Measurements from ENCODE around the gene PRR7.
"Not testable (repeated sequence)": the region's sequence is repeated elsewhere in the genome, so short reads cannot be mapped to it uniquely, and the experiment has no call there.

Gene PRR7

GRCh38 chr5:177484902-177485549, 38.4 kb downstream of the PRR7 start:
- Histone ChIP-seq H3K4me1 (ENCODE audit: insufficient read depth, low read length) (no peaks in the 10 kb centered on the region), H3K36me3 (ENCODE audit: insufficient read depth, low read length) (peaks cover 17% of the 10 kb centered on the region), H3K9ac (ENCODE audit: low read depth, low read length) (no peak overlapping the region), H3K9me3 (ENCODE audit: control insufficient read depth, insufficient read depth, low read length) (no peaks in the 10 kb centered on the region)

GRCh38 chr5:177485753-177486152, 39.1 kb downstream of the PRR7 start:
- not testable (repeated sequence) for H3K9ac ChIP-seq (ENCODE audit: low read depth, low read length); H3K4me1 ChIP-seq (ENCODE audit: insufficient read depth, low read length); H3K9me3 ChIP-seq (ENCODE audit: control insufficient read depth, insufficient read depth, low read length)
- H3K36me3 ChIP-seq (ENCODE audit: insufficient read depth, low read length), result peaks cover 20% of the 10 kb centered on the region

GRCh38 chr5:177486256-177486655, 39.6 kb downstream of the PRR7 start:
- peaks cover 21% of the 10 kb centered on the region for H3K36me3 ChIP-seq (ENCODE audit: insufficient read depth, low read length)

GRCh38 chr5:177487144-177487543, 40.5 kb downstream of the PRR7 start:
- H3K9ac ChIP-seq (ENCODE audit: low read depth, low read length), result no peak overlapping the region
- H3K36me3 ChIP-seq (ENCODE audit: insufficient read depth, low read length), result peaks cover 21% of the 10 kb centered on the region
- H3K4me1 ChIP-seq (ENCODE audit: insufficient read depth, low read length), result no peaks in the 10 kb centered on the region; the same call in 1 of the 2 replicates
- no peaks in the 10 kb centered on the region for H3K9me3 ChIP-seq (ENCODE audit: control insufficient read depth, insufficient read depth, low read length)

More at GRCh38 chr5:177486256-177486655, 39.6 kb downstream of the PRR7 start:
- H3K9me3 ChIP-seq (ENCODE audit: control insufficient read depth, insufficient read depth, low read length), result no peaks in the 10 kb centered on the region
- no peak overlapping the region for H3K9ac ChIP-seq (ENCODE audit: low read depth, low read length)
- H3K4me1 ChIP-seq (ENCODE audit: insufficient read depth, low read length), result no peaks in the 10 kb centered on the region; the same call in 1 of the 2 replicates

GRCh38 chr5:177487975-177488374, 41.4 kb downstream of the PRR7 start:
- H3K4me1 ChIP-seq (ENCODE audit: insufficient read depth, low read length), result no peaks in the 10 kb centered on the region; the same call in 1 of the 2 replicates

GRCh38 chr5:177489119-177489716, 42.6 kb downstream of the PRR7 start:
- Histone ChIP-seq H3K36me3 (ENCODE audit: insufficient read depth, low read length) (peaks cover 31% of the 10 kb centered on the region), H3K9ac (ENCODE audit: low read depth, low read length) (no peak overlapping the region), H3K4me1 (ENCODE audit: insufficient read depth, low read length) (peaks cover 6% of the 10 kb centered on the region), H3K9me3 (ENCODE audit: control insufficient read depth, insufficient read depth, low read length) (no peaks in the 10 kb centered on the region)

More at GRCh38 chr5:177487975-177488374, 41.4 kb downstream of the PRR7 start:
- Histone ChIP-seq H3K9ac (ENCODE audit: low read depth, low read length) (no peak overlapping the region), H3K9me3 (ENCODE audit: control insufficient read depth, insufficient read depth, low read length) (no peaks in the 10 kb centered on the region), H3K36me3 (ENCODE audit: insufficient read depth, low read length) (peaks cover 29% of the 10 kb centered on the region)

GRCh38 chr5:177490311-177490991, 43.8 kb downstream of the PRR7 start:
- H3K9ac ChIP-seq (ENCODE audit: low read depth, low read length), result no peak overlapping the region
- no peaks in the 10 kb centered on the region for H3K9me3 ChIP-seq (ENCODE audit: control insufficient read depth, insufficient read depth, low read length)
- H3K36me3 ChIP-seq (ENCODE audit: insufficient read depth, low read length), result peaks cover 31% of the 10 kb centered on the region
- peaks cover 13% of the 10 kb centered on the region for H3K4me1 ChIP-seq (ENCODE audit: insufficient read depth, low read length)

GRCh38 chr5:177490992-177491391, 44.4 kb downstream of the PRR7 start:
- Histone ChIP-seq H3K9ac (ENCODE audit: low read depth, low read length) (no peak overlapping the region), H3K9me3 (ENCODE audit: control insufficient read depth, insufficient read depth, low read length) (no peaks in the 10 kb centered on the region), H3K4me1 (ENCODE audit: insufficient read depth, low read length) (peaks cover 19% of the 10 kb centered on the region), H3K36me3 (ENCODE audit: insufficient read depth, low read length) (peaks cover 31% of the 10 kb centered on the region)

- H3K4me1 ChIP-seq (ENCODE audit: insufficient read depth, low read length), result peaks cover 19% of the 10 kb centered on the region
- no peaks in the 10 kb centered on the region for H3K9me3 ChIP-seq (ENCODE audit: control insufficient read depth, insufficient read depth, low read length)
- H3K9ac ChIP-seq (ENCODE audit: low read depth, low read length), result no peak overlapping the region
- H3K36me3 ChIP-seq (ENCODE audit: insufficient read depth, low read length), result peaks cover 31% of the 10 kb centered on the region
Observed at GRCh38 chr5:177491429-177491945, 44.9 kb downstream of the PRR7 start.

- peaks cover 19% of the 10 kb centered on the region for H3K4me1 ChIP-seq (ENCODE audit: insufficient read depth, low read length)
- H3K9me3 ChIP-seq (ENCODE audit: control insufficient read depth, insufficient read depth, low read length), result no peaks in the 10 kb centered on the region
- H3K9ac ChIP-seq (ENCODE audit: low read depth, low read length), result no peak overlapping the region
- peaks cover 29% of the 10 kb centered on the region for H3K36me3 ChIP-seq (ENCODE audit: insufficient read depth, low read length)
Observed at GRCh38 chr5:177491983-177492746, 45.6 kb downstream of the PRR7 start.

GRCh38 chr5:177492841-177493240, 46.2 kb downstream of the PRR7 start:
- Histone ChIP-seq H3K9ac (ENCODE audit: low read depth, low read length) (no peak overlapping the region), H3K9me3 (ENCODE audit: control insufficient read depth, insufficient read depth, low read length) (no peaks in the 10 kb centered on the region), H3K36me3 (ENCODE audit: insufficient read depth, low read length) (peaks cover 22% of the 10 kb centered on the region), H3K4me1 (ENCODE audit: insufficient read depth, low read length) (peaks cover 19% of the 10 kb centered on the region)

- no peak overlapping the region for H3K9ac ChIP-seq (ENCODE audit: low read depth, low read length)
- H3K9me3 ChIP-seq (ENCODE audit: control insufficient read depth, insufficient read depth, low read length), result no peaks in the 10 kb centered on the region
- peaks cover 26% of the 10 kb centered on the region for H3K4me1 ChIP-seq (ENCODE audit: insufficient read depth, low read length)
- peaks cover 19% of the 10 kb centered on the region for H3K36me3 ChIP-seq (ENCODE audit: insufficient read depth, low read length)
Observed at GRCh38 chr5:177493795-177494345, 47.3 kb downstream of the PRR7 start.

GRCh38 chr5:177494346-177495195, 48.0 kb downstream of the PRR7 start:
- Histone ChIP-seq H3K36me3 (ENCODE audit: insufficient read depth, low read length) (peaks cover 14% of the 10 kb centered on the region), H3K4me1 (ENCODE audit: insufficient read depth, low read length) (peaks cover 26% of the 10 kb centered on the region), H3K9ac (ENCODE audit: low read depth, low read length) (peak overlapping the region; percentile 22; the same call in 1 of the 2 replicates), H3K9me3 (ENCODE audit: control insufficient read depth, insufficient read depth, low read length) (no peaks in the 10 kb centered on the region)
